Lung (tissue), 12 donors: ENCODE measurements around the gene SHISA7. TPM values are rescaled to one million over a fixed set of nuclear protein-coding genes. Genes with fewer than 3 reads are reported as not detected.

Experiments used
- ATAC-seq: fragments of 200-7000 bp; cut with Tn5 transposase; one replicate; pipeline ENCODE4 v1.9.1; 2020; ENCODE audit warnings: moderate number of reproducible peaks; ENCODE audit not compliant: insufficient read depth, low FRiP score
- DNase-seq, 3 donors: peaks; one replicate each; pipeline ENCODE4 v3.0.0-alpha.2; 2013 to 2017
- H3K27ac ChIP-seq, 2 donors: one replicate each; pipeline ENCODE4 v1.5.1; 2013; ENCODE audit warnings: mild to moderate bottlenecking in 2 of 2, moderate library complexity in 2 of 2, control low read depth in 1 of 2, inconsistent platforms in 1 of 2, low read depth in 1 of 2, low read length in 1 of 2
- H3K27me3 ChIP-seq, 3 donors: one replicate each; pipeline ENCODE4 v1.5.1; 2013; ENCODE audit warnings: low read length in 2 of 3; ENCODE audit not compliant: control insufficient read depth in 3 of 3, insufficient read depth in 3 of 3
- H3K36me3 ChIP-seq, 4 donors: one replicate each; pipeline ENCODE4 v1.5.1; 2013; ENCODE audit warnings: low read length in 4 of 4, mild to moderate bottlenecking in 1 of 4, moderate library complexity in 1 of 4; ENCODE audit not compliant: control insufficient read depth in 4 of 4, insufficient read depth in 4 of 4
- H3K4me1 ChIP-seq, 5 donors: one replicate each; pipeline ENCODE4 v1.5.1; 2013; ENCODE audit warnings: low read length in 5 of 5, mild to moderate bottlenecking in 2 of 5, moderate library complexity in 1 of 5; ENCODE audit not compliant: control insufficient read depth in 5 of 5, insufficient read depth in 5 of 5
- H3K4me3 ChIP-seq: one replicate; pipeline ENCODE4 v1.5.1; 2013; ENCODE audit warnings: mild to moderate bottlenecking, control low read depth, moderate library complexity
- H3K9ac ChIP-seq, 2 donors: one replicate each; pipeline ENCODE4 v1.5.1; 2013; ENCODE audit warnings: low read length in 2 of 2, control low read depth in 1 of 2; ENCODE audit not compliant: insufficient read depth in 1 of 2
- H3K9me3 ChIP-seq, 4 donors: one replicate each; pipeline ENCODE4 v1.5.1; 2013; ENCODE audit warnings: low read length in 3 of 4, mild to moderate bottlenecking in 1 of 4, moderate library complexity in 1 of 4; ENCODE audit not compliant: control insufficient read depth in 4 of 4, insufficient read depth in 3 of 4
- CTCF ChIP-seq: IDR thresholded peaks from 2 replicates; pipeline ENCODE4 v1.5.1; 2012; ENCODE audit warnings: mild to moderate bottlenecking; ENCODE audit errors: control extremely low read depth, extremely low read depth
- WGBS, 2 donors: extraction: QIAGEN DNeasy Blood & Tissue Kit; methylation state at CpG; one replicate each; pipeline ENCODE4 v1.1.7; 2013; 5-methylcytosine and 5-hydroxymethylcytosine counted together
- polyA plus RNA-seq, 2 donors: library from polyadenylated mRNA; stranded (reverse); fragments of 200-250 nt; gene quantifications; one replicate each; pipeline ENCODE4 v1.2.1, GENCODE V29; 2013
- total RNA-seq, 2 donors: library from RNA; depleted of rRNA in 1 of 2; stranded (reverse); fragments of >200 nt in 1 of 2; gene quantifications; one replicate each; pipeline ENCODE4 v1.2.1, GENCODE V29; 2014 to 2021
- donor health status: control.
- donor health status: control.
- donor health status: Bipolar disorder and iron deficiency.
- donor health status: healthy.
- donor health status: DM: yes; HTN: yes; CAD: no.

SHISA7 gene
- total and polyA plus RNA-seq, 4 donors: 0.03 to 0.14 TPM; not detected in 2

- Histone ChIP-seq H3K4me1 (peaks cover 0 to 8% (median 0%) of the 10 kb centered on the region in 5 donors), H3K36me3 (no peaks in the 10 kb centered on the region), H3K9me3 (peaks cover 0 to 8% (median 0%) of the 10 kb centered on the region in 4 donors), H3K27me3 (peaks cover 16 to 53% (median 44%) of the 10 kb centered on the region in 3 donors), H3K27ac (no peak overlapping the region), H3K9ac (no peak overlapping the region), H3K4me3 (no peak overlapping the region)
- no peak for TF ChIP-seq CTCF
- DNase-seq: no peak
- 41 to 45% methylated on average over 8 of the region's 8 CpGs for WGBS, 2 donors
- ATAC-seq: no peak
These were observed 6.3 kb downstream of the SHISA7 start for GRCh38 chr19:55436847-55437246.

GRCh38 chr19:55435020-55435419 lies 8.1 kb downstream of the SHISA7 start:
- no peak for TF ChIP-seq CTCF
- peaks cover 8 to 40% (median 28%) of the 10 kb centered on the region in 3 donors for H3K27me3 ChIP-seq

GRCh38 chr19:55434356-55434919 lies 8.7 kb downstream of the SHISA7 start:
- no peak for TF ChIP-seq CTCF
- peaks cover 0 to 9% (median 0%) of the 10 kb centered on the region in 4 donors for H3K9me3 ChIP-seq
- peaks cover 8 to 36% (median 25%) of the 10 kb centered on the region in 3 donors for H3K27me3 ChIP-seq
- ATAC-seq (no peak), DNase-seq (no peak)
- no peak overlapping the region for H3K9ac ChIP-seq
- no peaks in the 10 kb centered on the region for H3K4me1 ChIP-seq
- no peak overlapping the region for H3K27ac ChIP-seq
- 70 to 95% methylated on average over 4 of the region's 4 CpGs for WGBS, 2 donors
- H3K4me3 ChIP-seq: no peak overlapping the region
- H3K36me3 ChIP-seq: no peaks in the 10 kb centered on the region

More at GRCh38 chr19:55435020-55435419, 8.1 kb downstream of the SHISA7 start:
- Histone ChIP-seq H3K9ac (no peak overlapping the region), H3K4me3 (no peak overlapping the region), H3K36me3 (no peaks in the 10 kb centered on the region), H3K9me3 (peaks cover 0 to 9% (median 0%) of the 10 kb centered on the region in 4 donors), H3K4me1 (no peaks in the 10 kb centered on the region), H3K27ac (no peak overlapping the region)
- WGBS, 2 donors: 94 to 97% methylated on average over 4 of the region's 4 CpGs
- DNase-seq (no peak), ATAC-seq (no peak)

GRCh38 chr19:55433292-55433691 lies 9.8 kb downstream of the SHISA7 start:
- Histone ChIP-seq H3K4me3 (no peak overlapping the region), H3K36me3 (no peaks in the 10 kb centered on the region), H3K27ac (no peak overlapping the region), H3K27me3 (peaks cover 8 to 32% (median 23%) of the 10 kb centered on the region in 3 donors), H3K9ac (no peak overlapping the region), H3K9me3 (peaks cover 0 to 6% (median 0%) of the 10 kb centered on the region in 4 donors), H3K4me1 (no peaks in the 10 kb centered on the region)
- no peak for TF ChIP-seq CTCF
- DNase-seq: no peak
- ATAC-seq: no peak
- 13 to 15% methylated on average over 31 to 48 of the region's 48 CpGs for WGBS, 2 donors
